Vagina (tissue), 2 donors: ENCODE results near the gene FCHSD2. TPM values are rescaled to one million over a fixed set of nuclear protein-coding genes. Genes with fewer than 3 reads are reported as not detected.
"Not testable (repeated sequence)": the region's sequence is repeated elsewhere in the genome, so short reads cannot be mapped to it uniquely, and the experiment has no call there.

Experiments used
- DNase-seq, 2 donors: peaks; one replicate each; pipeline ENCODE4 v3.0.0-alpha.2; 2017; ENCODE audit errors: extremely low spot score in 2 of 2
- H3K27ac ChIP-seq: fragments of 200-600 bp; sonication (generic); one replicate; pipeline ENCODE4 v1.5.1; 2019
- H3K27me3 ChIP-seq: fragments of 200-600 bp; sonication (generic); one replicate; pipeline ENCODE4 v1.5.1; 2019
- H3K36me3 ChIP-seq, 2 donors: fragments of 200-600 bp; sonication (generic); one replicate each; pipeline ENCODE4 v1.5.1; 2017 to 2019
- H3K4me1 ChIP-seq: fragments of 200-600 bp; sonication (generic); one replicate; pipeline ENCODE4 v1.5.1; 2019
- H3K4me3 ChIP-seq, 2 donors: fragments of 200-600 bp; sonication (generic); 1 replicate in 1 of 2; 2 replicates in 1 of 2; pipeline ENCODE4 v1.5.1; 2016 to 2019
- H3K9me3 ChIP-seq: fragments of 200-600 bp; sonication (generic); one replicate; pipeline ENCODE4 v1.5.1; 2019
- CTCF ChIP-seq, 3 experiments: fragments of 450-650 bp in 2 of 3; fragments of 200-600 bp in 1 of 3; sonication (generic) in 1 of 3; IDR thresholded peaks; one replicate each; pipeline ENCODE4 v1.5.1; 2017 to 2019; ENCODE audit warnings: antibody characterized with exemption in 3 of 3, mild to moderate bottlenecking in 2 of 3, moderate library complexity in 2 of 3
- POLR2A ChIP-seq, 2 donors: fragments of 450-650 bp; IDR thresholded peaks; one replicate each; pipeline ENCODE4 v1.6.1; 2017; ENCODE audit warnings: antibody characterized with exemption in 2 of 2, mild to moderate bottlenecking in 2 of 2, moderate library complexity in 2 of 2
- POLR2AphosphoS5 ChIP-seq, 2 donors: sonication (generic); formaldehyde crosslinking; IDR thresholded peaks; one replicate each; pipeline ENCODE4 v1.9.0; 2017; ENCODE audit warnings: antibody characterized with exemption in 2 of 2, mild to moderate bottlenecking in 2 of 2, low read depth in 1 of 2; ENCODE audit not compliant: insufficient read depth in 1 of 2
- intact Hi-C: fragments of 100-400 bp; cut with DNase I; formaldehyde crosslinking; loops from one replicate; pipeline ENCODE4 v1.15.1; 2023
- total RNA-seq: library from RNA; depleted of rRNA; stranded (reverse); fragments of >200 nt; gene quantifications from one replicate; pipeline ENCODE4 v1.2.3, GENCODE V29; 2016

FCHSD2 gene
- total RNA-seq, 1 donor from 2014 or later, result 15.7 TPM

GRCh38 chr11:72828081-72828567, 314.0 kb downstream of the FCHSD2 start:
- Histone ChIP-seq H3K36me3 (peaks cover 0 to 11% of the 10 kb centered on the region in 2 donors), H3K9me3 (no peaks in the 10 kb centered on the region), H3K4me3 (no peak overlapping the region), H3K27me3 (no peaks in the 10 kb centered on the region), H3K27ac (peak overlapping the region; percentile 13), H3K4me1 (peaks cover 22% of the 10 kb centered on the region)
- no peak for DNase-seq
- intact Hi-C loops, result loop anchor here (5.0 kb wide), 1 partner anchor 349 kb away; no protein-coding TSS in a partner anchor
- TF ChIP-seq POLR2A (IDR thresholded peaks at IDR 0.05) (no peak), POLR2AphosphoS5 (IDR thresholded peaks at IDR 0.05; ENCODE audit: insufficient read depth in 1 of 2, low read depth in 1 of 2) (no peak), CTCF (IDR thresholded peaks at IDR 0.05) (no peak)

- intact Hi-C loops, result loop anchor here (5.0 kb wide), 1 partner anchor 350 kb away; no protein-coding TSS in a partner anchor
- DNase-seq, H3K9me3 ChIP-seq, H3K4me3 ChIP-seq, H3K27me3 ChIP-seq: not testable (repeated sequence)
- peak overlapping the region; percentile 13 for H3K27ac ChIP-seq
- peaks cover 0 to 11% of the 10 kb centered on the region in 2 donors for H3K36me3 ChIP-seq
- H3K4me1 ChIP-seq, result peaks cover 17% of the 10 kb centered on the region
These were observed 314.5 kb downstream of the FCHSD2 start for GRCh38 chr11:72827656-72828055.

- H3K9me3 ChIP-seq, result no peaks in the 10 kb centered on the region
- peaks cover 10% of the 10 kb centered on the region for H3K4me1 ChIP-seq
- intact Hi-C loops, result loop anchor here (5.0 kb wide), 1 partner anchor 350 kb away; no protein-coding TSS in a partner anchor
- peaks cover 0 to 11% of the 10 kb centered on the region in 2 donors for H3K36me3 ChIP-seq
- DNase-seq, result no peak
- no peak overlapping the region for H3K27ac ChIP-seq
- H3K27me3 ChIP-seq, result no peaks in the 10 kb centered on the region
- TF ChIP-seq POLR2AphosphoS5 (IDR thresholded peaks at IDR 0.05; ENCODE audit: insufficient read depth in 1 of 2, low read depth in 1 of 2) (no peak), CTCF (IDR thresholded peaks at IDR 0.05) (no peak)
- H3K4me3 ChIP-seq, result no peak overlapping the region
These were observed 315.1 kb downstream of the FCHSD2 start for GRCh38 chr11:72826942-72827480.

GRCh38 chr11:72826191-72826941, 315.8 kb downstream of the FCHSD2 start:
- DNase-seq, result no peak
- Histone ChIP-seq H3K36me3 (peaks cover 0 to 11% of the 10 kb centered on the region in 2 donors), H3K4me3 (no peak overlapping the region), H3K4me1 (peaks cover 10% of the 10 kb centered on the region), H3K27ac (no peak overlapping the region), H3K9me3 (no peaks in the 10 kb centered on the region), H3K27me3 (no peaks in the 10 kb centered on the region)
- intact Hi-C loops, result loop anchor here (5.0 kb wide), 1 partner anchor 351 kb away; no protein-coding TSS in a partner anchor
- TF ChIP-seq CTCF (IDR thresholded peaks at IDR 0.05), result no peak
- no peak for TF ChIP-seq POLR2A (IDR thresholded peaks at IDR 0.05)
- no peak for TF ChIP-seq POLR2AphosphoS5 (IDR thresholded peaks at IDR 0.05; ENCODE audit: insufficient read depth in 1 of 2, low read depth in 1 of 2)

- no peak for DNase-seq
These were observed 316.5 kb downstream of the FCHSD2 start for GRCh38 chr11:72825661-72826060.

More at GRCh38 chr11:72825661-72826060, 316.5 kb downstream of the FCHSD2 start:
- no peaks in the 10 kb centered on the region for H3K27me3 ChIP-seq
- no peaks in the 10 kb centered on the region for H3K9me3 ChIP-seq
- intact Hi-C loops, result loop anchor here (5.0 kb wide), 1 partner anchor 352 kb away; no protein-coding TSS in a partner anchor
- TF ChIP-seq CTCF (IDR thresholded peaks at IDR 0.05), result no peak
- TF ChIP-seq POLR2AphosphoS5 (IDR thresholded peaks at IDR 0.05; ENCODE audit: insufficient read depth in 1 of 2, low read depth in 1 of 2), result no peak
- TF ChIP-seq POLR2A (IDR thresholded peaks at IDR 0.05), result no peak
- H3K4me1 ChIP-seq, result peaks cover 12% of the 10 kb centered on the region
- peaks cover 0 to 11% of the 10 kb centered on the region in 2 donors for H3K36me3 ChIP-seq
- H3K27ac ChIP-seq, result no peak overlapping the region
- no peak overlapping the region for H3K4me3 ChIP-seq
